ENCODE data around the gene OOSP3.
"Not testable (repeated sequence)": the region's sequence is repeated elsewhere in the genome, so short reads cannot be mapped to it uniquely, and the experiment has no call there.

The OOSP3 gene

GRCh38 chr11:59878575-59878974 lies at the start of gene OOSP3:
TSS of gene OOSP3 (plus strand) at chr11:59878782. CDS start at chr11:59878809, 27 bp downstream.
- FAIRE-seq, result no peak

- no peak for FAIRE-seq
Observed at GRCh38 chr11:59829358-59829757, 49.2 kb upstream of the OOSP3 start.

- no peak for FAIRE-seq
Observed at GRCh38 chr11:59833602-59834001, 45.0 kb upstream of the OOSP3 start.

GRCh38 chr11:59839615-59840014 lies 39.0 kb upstream of the OOSP3 start:
- FAIRE-seq, result no peak

GRCh38 chr11:59841514-59841913 lies 37.1 kb upstream of the OOSP3 start:
- FAIRE-seq, result no peak

- no peak for FAIRE-seq
Observed at GRCh38 chr11:59842316-59842715, 36.3 kb upstream of the OOSP3 start.

- FAIRE-seq, result no peak
Observed at GRCh38 chr11:59845399-59845798, 33.2 kb upstream of the OOSP3 start, which contains the start of gene CBLIF. TSS of gene CBLIF (minus strand) at chr11:59845499. CDS start at chr11:59845453, 46 bp downstream.

- FAIRE-seq, result no peak
Observed at GRCh38 chr11:59846556-59846955, 32.0 kb upstream of the OOSP3 start.

- no peak for FAIRE-seq
Observed at GRCh38 chr11:59847626-59848025, 31.0 kb upstream of the OOSP3 start.

- not testable (repeated sequence) for FAIRE-seq
Observed at GRCh38 chr11:59848439-59848838, 30.1 kb upstream of the OOSP3 start.

GRCh38 chr11:59849129-59849528 lies 29.5 kb upstream of the OOSP3 start:
- no peak for FAIRE-seq

GRCh38 chr11:59849551-59849950 lies 29.0 kb upstream of the OOSP3 start:
- FAIRE-seq, result not testable (repeated sequence)

- FAIRE-seq, result not testable (repeated sequence)
Observed at GRCh38 chr11:59851416-59851815, 27.2 kb upstream of the OOSP3 start.

GRCh38 chr11:59854871-59855270 lies 23.7 kb upstream of the OOSP3 start:
- no peak for FAIRE-seq

- no peak for FAIRE-seq
Observed at GRCh38 chr11:59857439-59858434, 20.8 kb upstream of the OOSP3 start.

GRCh38 chr11:59859673-59860072 lies 18.9 kb upstream of the OOSP3 start:
- no peak for FAIRE-seq

- FAIRE-seq, result no peak
Observed at GRCh38 chr11:59862252-59862651, 16.3 kb upstream of the OOSP3 start.

GRCh38 chr11:59865031-59865430 lies 13.6 kb upstream of the OOSP3 start:
- FAIRE-seq, result no peak

GRCh38 chr11:59866397-59866796 lies 12.2 kb upstream of the OOSP3 start, which contains the start of gene TCN1:
TSS of gene TCN1 (minus strand) at chr11:59866487. CDS start at chr11:59866470, 17 bp downstream.
- FAIRE-seq, result no peak

GRCh38 chr11:59866836-59867235 lies 11.7 kb upstream of the OOSP3 start:
- FAIRE-seq, result no peak

- no peak for FAIRE-seq
Observed at GRCh38 chr11:59867946-59868345, 10.6 kb upstream of the OOSP3 start.

- no peak for FAIRE-seq
Observed at GRCh38 chr11:59872076-59872475, 6.5 kb upstream of the OOSP3 start.

GRCh38 chr11:59875856-59876519 lies 2.6 kb upstream of the OOSP3 start:
- no peak for FAIRE-seq

- FAIRE-seq, result no peak
Observed at GRCh38 chr11:59877325-59877724, 1.3 kb upstream of the OOSP3 start.

All from A204.1 (cell line).